ENCODE results near the gene C2CD4D. TPM values are rescaled to one million over a fixed set of nuclear protein-coding genes. Genes with fewer than 3 reads are reported as not detected.
"Not testable (repeated sequence)": the region's sequence is repeated elsewhere in the genome, so short reads cannot be mapped to it uniquely, and the experiment has no call there.

The C2CD4D gene
- total RNA-seq (2014; rRNA removed; shearing (Covaris generic)) = not detected in 2 replicates

GRCh38 chr1:151839457-151840403 is at the start of gene C2CD4D:
Gene C2CD4D (minus strand): TSS chr1:151839820. CDS start chr1:151838989, 831 bp downstream.
- no peak for DNase-seq (ENCODE audit: low read depth)

- DNase-seq (ENCODE audit: low read depth) = no peak
Measured at GRCh38 chr1:151888972-151889570, 49.5 kb upstream of the C2CD4D start.

GRCh38 chr1:151887028-151887427 is 47.4 kb upstream of the C2CD4D start:
- peak; percentile 55 for DNase-seq (ENCODE audit: low read depth)

DNA sequence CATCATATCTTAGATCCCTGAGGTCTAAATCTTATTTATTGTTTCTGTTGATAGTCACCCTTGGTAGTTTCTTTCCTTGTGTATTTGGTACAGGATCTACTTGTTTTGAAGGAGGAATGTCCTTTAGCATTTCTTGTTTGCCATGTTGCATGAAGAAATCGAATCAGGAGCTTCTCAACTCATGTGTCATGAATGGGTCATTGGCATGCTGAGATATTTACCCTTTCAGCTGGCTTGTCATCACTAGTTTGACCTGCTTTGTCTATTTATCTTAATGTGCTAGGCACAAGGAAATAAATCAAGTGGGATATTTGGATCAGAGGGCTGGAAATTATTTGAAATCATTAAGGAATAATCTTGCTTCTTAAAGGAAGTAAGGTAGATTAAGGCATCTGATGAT is 45.9 kb upstream of the C2CD4D start:
- no peak for DNase-seq (ENCODE audit: low read depth)

DNA sequence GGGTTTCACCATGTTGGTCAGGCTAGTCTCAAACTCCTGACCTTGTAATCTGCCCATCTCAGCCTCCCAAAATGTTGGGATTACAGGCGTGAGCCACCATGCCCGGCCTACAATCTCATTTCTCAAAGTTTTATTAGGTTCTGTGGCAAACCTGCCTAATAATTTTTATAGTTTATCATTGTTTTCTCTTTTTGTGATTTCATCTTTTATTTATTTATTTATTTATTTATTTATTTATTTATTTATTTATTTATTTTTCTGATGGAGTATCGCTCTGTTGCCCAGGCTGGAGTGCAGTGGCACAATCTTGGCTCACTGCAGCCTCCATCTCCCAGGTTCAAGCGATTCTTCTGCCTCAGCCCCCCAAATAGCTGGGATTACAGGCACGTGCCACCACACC is 45.3 kb upstream of the C2CD4D start:
- not testable (repeated sequence) for DNase-seq (ENCODE audit: low read depth)

DNA sequence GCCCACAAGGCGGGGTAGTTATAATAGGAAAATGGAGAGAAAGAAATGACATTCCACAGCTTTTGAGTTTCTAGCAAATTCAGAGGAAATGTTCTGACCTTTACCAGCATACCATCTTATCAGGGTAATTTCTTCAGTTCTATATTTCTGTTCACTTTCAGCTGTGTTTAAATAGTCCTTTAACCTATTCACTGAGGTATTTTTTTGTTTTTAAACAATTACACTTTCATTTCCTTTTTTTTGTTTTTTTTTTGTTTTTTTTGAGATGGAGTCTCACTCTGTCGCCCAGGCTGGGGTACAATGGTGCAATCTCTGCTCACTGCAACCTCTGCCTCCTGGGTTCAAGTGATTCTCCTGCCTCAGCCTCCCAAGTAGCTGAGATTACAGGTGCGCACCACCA is 44.8 kb upstream of the C2CD4D start:
- DNase-seq (ENCODE audit: low read depth) = not testable (repeated sequence)

DNA sequence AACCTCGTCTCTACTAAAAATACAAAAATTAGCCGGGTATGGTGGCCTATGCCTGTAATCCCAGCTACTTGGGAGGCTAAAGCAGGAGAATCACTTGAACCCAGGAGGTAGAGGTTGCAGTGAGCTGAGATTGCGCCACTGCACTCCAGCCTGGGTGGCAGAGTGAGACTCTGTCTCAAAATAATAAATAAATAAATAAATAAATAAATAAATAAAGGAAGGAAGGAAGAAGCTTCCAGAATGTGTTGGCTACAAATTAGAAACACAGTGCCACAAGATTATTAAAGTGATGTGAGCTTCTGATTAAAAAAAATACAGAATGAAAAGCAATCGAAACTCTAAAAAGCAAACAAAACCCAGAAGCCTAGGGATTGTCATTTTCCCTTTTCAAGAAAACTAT is 44.3 kb upstream of the C2CD4D start:
- not testable (repeated sequence) for DNase-seq (ENCODE audit: low read depth)

DNA sequence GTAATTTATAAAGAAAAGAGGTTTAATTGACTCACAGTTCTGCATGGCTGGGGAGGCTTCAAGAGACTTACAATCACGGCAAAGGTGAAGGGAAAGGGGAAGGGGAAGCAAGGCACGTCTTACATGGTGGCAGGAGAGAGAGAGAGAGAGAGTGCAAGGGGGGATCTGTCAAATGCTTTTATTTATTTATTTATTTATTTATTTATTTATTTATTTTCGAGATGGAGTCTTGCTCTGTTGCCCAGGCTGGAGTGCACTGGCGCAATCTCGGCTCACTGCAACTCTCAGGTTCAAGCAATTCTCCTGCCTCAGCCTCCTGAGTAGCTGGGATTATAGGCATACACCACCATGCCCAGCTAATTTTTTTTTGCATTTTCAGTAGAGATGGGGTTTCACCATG is 43.3 kb upstream of the C2CD4D start:
- not testable (repeated sequence) for DNase-seq (ENCODE audit: low read depth)

- no peak for DNase-seq (ENCODE audit: low read depth)
Measured at GRCh38 chr1:151882466-151882865, 42.8 kb upstream of the C2CD4D start.

DNA sequence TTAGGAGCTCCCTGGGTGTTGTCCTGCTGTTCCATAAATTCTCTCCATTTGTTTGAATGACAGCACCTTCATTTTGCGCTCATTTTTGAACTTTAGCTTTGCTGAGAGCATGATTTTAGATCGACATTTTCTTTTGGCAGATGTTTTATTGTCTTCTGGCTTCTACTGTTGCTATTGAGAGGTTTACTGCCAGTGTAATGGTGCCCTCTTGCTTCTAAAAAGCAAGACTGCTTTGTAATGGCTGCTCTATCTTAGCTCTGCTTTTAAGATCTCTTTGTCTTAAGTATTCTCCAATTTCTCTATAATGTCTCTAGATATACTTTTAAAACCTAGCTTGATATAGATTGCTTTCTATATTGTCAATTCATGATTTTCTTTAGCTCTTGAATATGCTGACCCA is 41.9 kb upstream of the C2CD4D start:
- no peak for DNase-seq (ENCODE audit: low read depth)

DNA sequence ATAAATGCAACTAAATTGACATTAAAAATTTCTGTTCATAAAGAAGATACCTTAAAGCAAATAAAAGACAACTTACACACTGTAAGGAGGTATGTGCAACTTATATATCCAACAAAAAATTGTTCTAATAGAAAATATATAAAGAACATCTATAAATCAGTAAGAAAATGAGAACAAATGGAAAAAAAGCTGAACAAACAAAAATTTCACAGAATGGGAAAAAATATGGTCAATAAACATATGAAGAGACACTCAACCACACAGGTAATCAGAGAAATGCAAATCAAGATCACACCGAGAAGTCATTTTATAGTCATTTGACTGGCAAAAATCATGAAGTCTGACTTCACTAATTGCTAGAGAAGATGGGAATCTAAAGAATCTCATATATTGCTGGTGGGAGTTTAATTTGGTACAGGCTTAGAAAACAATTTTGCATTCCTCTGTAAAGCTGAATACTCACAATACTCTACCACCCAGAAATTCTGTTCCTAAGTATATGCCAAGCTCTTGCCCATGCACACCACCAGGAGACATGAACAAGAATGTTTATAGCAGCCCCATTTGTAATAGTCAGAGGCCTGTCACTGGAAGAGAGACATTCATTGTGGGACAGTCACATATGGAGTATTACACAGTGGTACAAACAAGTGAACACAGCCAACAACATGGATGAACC is 35.9 kb upstream of the C2CD4D start:
- DNase-seq (ENCODE audit: low read depth) = no peak

- DNase-seq (ENCODE audit: low read depth) = not testable (repeated sequence)
Measured at GRCh38 chr1:151872776-151873175, 33.2 kb upstream of the C2CD4D start.

- DNase-seq (ENCODE audit: low read depth) = no peak
Measured at GRCh38 chr1:151871284-151872030, 31.8 kb upstream of the C2CD4D start.

GRCh38 chr1:151868486-151868885 is 28.9 kb upstream of the C2CD4D start:
- DNase-seq (ENCODE audit: low read depth) = no peak

DNA sequence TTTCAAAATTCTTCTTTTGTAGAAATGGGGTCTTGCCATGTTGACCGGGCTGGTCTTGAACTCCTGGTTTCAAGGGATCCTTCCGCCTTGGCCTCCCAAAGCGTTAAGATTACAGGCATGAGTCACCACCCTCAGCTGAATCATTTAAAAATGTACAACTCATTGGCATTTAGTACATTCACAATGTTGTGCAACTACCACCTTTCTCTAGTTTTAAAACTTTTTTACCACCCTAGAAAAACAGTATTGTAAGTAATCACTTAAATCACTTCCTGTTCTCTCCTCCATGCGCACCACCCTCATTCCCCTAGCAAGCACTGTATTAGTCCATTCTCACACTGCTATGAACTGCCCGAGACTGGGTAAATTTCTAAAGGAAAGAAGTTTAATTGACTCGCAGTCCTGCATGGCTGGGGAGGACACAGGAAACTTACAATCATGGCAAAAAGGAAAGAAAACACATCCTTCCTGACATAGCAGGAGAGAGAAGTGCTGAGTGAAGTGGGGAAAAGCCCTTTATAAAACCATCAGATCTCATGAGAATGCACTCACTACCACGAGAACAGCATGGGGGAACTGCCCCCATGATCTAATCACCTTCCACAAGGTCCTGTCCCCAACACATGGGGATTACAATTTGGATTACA is 28.3 kb upstream of the C2CD4D start:
- DNase-seq (ENCODE audit: low read depth) = peak; percentile 68

DNA sequence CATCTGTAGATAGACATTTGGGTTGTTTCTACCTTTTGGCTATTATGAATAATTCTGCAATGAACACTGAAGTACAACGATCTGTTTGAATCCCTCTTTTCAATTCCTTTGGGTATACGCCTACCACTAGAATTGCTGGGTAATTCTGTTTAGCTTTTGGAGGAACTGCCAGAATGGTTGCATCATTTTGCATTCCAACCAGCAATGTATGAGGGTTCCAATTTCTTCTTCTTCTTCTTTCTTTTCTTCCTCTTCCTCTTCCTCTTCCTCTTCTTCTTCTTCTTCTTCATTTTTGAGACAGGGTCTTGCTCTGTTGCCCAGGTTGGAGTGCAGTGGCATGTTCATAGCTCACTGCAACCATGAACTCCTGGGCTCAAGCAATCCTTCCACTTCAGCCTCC is 27.7 kb upstream of the C2CD4D start:
- DNase-seq (ENCODE audit: low read depth) = no peak

DNA sequence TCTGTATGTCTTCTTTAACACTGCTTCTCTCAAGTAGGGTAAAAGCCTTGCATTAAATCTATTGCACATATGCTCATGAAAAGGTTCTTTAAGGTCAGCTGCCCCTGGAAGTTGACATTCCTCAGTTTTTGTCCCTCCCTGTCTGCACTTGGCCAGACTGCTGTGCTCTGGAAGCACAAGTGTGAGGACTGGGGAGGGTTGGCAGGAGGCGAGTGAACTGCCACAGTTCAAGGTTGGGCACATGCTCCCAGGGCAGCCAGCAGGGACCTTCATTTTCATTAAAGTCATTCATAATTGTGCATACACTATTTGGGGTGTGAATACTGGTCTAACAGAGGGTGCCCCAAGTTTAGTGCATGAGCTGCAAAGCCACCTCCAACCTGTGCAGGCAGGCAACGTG is 24.8 kb upstream of the C2CD4D start:
- no peak for DNase-seq (ENCODE audit: low read depth)

- no peak for DNase-seq (ENCODE audit: low read depth)
Measured at GRCh38 chr1:151862604-151863003, 23.0 kb upstream of the C2CD4D start.

GRCh38 chr1:151860504-151861187 is 21.0 kb upstream of the C2CD4D start:
- DNase-seq (ENCODE audit: low read depth) = no peak

DNA sequence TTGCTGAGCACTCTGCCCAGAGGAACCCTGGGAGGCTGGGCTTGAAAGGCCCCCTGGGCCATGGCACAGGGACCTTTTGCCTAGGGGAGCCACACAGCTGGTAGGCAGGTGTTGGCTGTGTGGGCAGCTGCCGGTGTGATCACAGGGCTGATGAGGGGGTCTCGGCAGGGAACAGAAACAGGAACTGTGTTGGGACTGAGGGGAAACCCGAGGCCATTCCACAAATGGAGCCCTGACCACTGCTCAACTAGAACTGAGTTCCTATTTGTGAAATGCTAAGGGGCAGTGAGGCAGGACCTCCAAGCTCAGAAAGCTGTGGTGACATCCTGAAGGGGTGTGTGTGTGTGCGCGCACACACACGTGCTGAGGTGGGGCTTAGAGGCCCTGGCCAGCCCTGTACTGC is 20.3 kb upstream of the C2CD4D start:
- no peak for DNase-seq (ENCODE audit: low read depth)

Measured in Daoy (cell line).